GM23338 (cell line): ENCODE data around the gene CYGB. TPM values are rescaled to one million over a fixed set of nuclear protein-coding genes. Genes with fewer than 3 reads are reported as not detected.

ENCODE experiments used
- ATAC-seq: fragments of 200-7000 bp; cut with Tn5 transposase; 3 replicates; pipeline ENCODE4 v1.9.1; 2020
- DNase-seq: peaks from one replicate; pipeline ENCODE4 v3.0.0-alpha.2; 2015; ENCODE audit warnings: low spot score
- H2AFZ ChIP-seq: fragments of 200-600 bp; sonication (generic); 2 replicates; pipeline ENCODE4 v1.8.0; 2016; ENCODE audit warnings: antibody characterized with exemption, mild to moderate bottlenecking, moderate library complexity
- H3F3A ChIP-seq: fragments of 200-600 bp; sonication (generic); replicated peaks from 2 replicates; pipeline ENCODE4 v1.8.0; 2017; ENCODE audit warnings: antibody characterized with exemption, mixed run types, low read depth
- H3K27ac ChIP-seq: fragments of 200-600 bp; sonication (generic); 2 replicates; pipeline ENCODE4 v1.6.1; 2016; ENCODE audit warnings: low read depth
- H3K27me3 ChIP-seq: fragments of 200-600 bp; sonication (generic); 2 replicates; pipeline ENCODE4 v1.8.0; 2016; ENCODE audit warnings: mild to moderate bottlenecking, mixed run types, moderate library complexity; ENCODE audit not compliant: insufficient read depth
- H3K36me3 ChIP-seq: fragments of 200-600 bp; sonication (generic); 2 replicates; pipeline ENCODE4 v1.8.0; 2016; ENCODE audit warnings: mild to moderate bottlenecking; ENCODE audit not compliant: insufficient read depth
- H3K4me1 ChIP-seq: fragments of 200-600 bp; sonication (generic); 2 replicates; pipeline ENCODE4 v1.8.0; 2016; ENCODE audit warnings: mild to moderate bottlenecking, moderate library complexity; ENCODE audit not compliant: insufficient read depth
- H3K4me2 ChIP-seq: fragments of 200-600 bp; sonication (generic); 2 replicates; pipeline ENCODE4 v1.7.1; 2017; ENCODE audit warnings: mixed run types
- H3K4me3 ChIP-seq: fragments of 200-600 bp; sonication (generic); 2 replicates; pipeline ENCODE4 v1.6.1; 2016; ENCODE audit warnings: mixed run types
- H3K79me2 ChIP-seq: fragments of 200-600 bp; sonication (generic); replicated peaks from 2 replicates; pipeline ENCODE4 v1.8.0; 2017; ENCODE audit warnings: mild to moderate bottlenecking; ENCODE audit not compliant: insufficient read depth
- H3K9me2 ChIP-seq: fragments of 200-600 bp; sonication (generic); 2 replicates; pipeline ENCODE4 v1.8.0; 2017; ENCODE audit not compliant: insufficient read depth
- H4K20me1 ChIP-seq: fragments of 200-600 bp; sonication (generic); replicated peaks from 2 replicates; pipeline ENCODE4 v1.8.0; 2017; ENCODE audit warnings: mild to moderate bottlenecking; ENCODE audit not compliant: insufficient read depth
- H3K27ac Mint-ChIP-seq: 2 replicates; pipeline ENCODE4 v1.8.0; 2020; ENCODE audit warnings: inconsistent platforms, mild to moderate bottlenecking, moderate library complexity, mixed read lengths
- H3K27me3 Mint-ChIP-seq: 3 replicates; pipeline ENCODE4 v1.8.0; 2022; ENCODE audit warnings: low read depth, mild to moderate bottlenecking, moderate library complexity, mixed read lengths, inconsistent platforms; ENCODE audit not compliant: insufficient read depth, poor library complexity
- H3K36me3 Mint-ChIP-seq: 3 replicates; pipeline ENCODE4 v1.8.0; 2021; ENCODE audit warnings: low read depth, mild to moderate bottlenecking, inconsistent platforms, moderate library complexity, mixed read lengths
- H3K4me1 Mint-ChIP-seq: 3 replicates; pipeline ENCODE4 v1.8.0; 2020; ENCODE audit warnings: mild to moderate bottlenecking, inconsistent platforms, mixed read lengths
- H3K4me3 Mint-ChIP-seq: 3 replicates; pipeline ENCODE4 v1.8.0; 2021; ENCODE audit warnings: moderate library complexity, mild to moderate bottlenecking, inconsistent platforms, mixed read lengths
- H3K9me3 Mint-ChIP-seq: 3 replicates; pipeline ENCODE4 v1.8.0; 2020; ENCODE audit warnings: moderate library complexity, mild to moderate bottlenecking, inconsistent platforms, mixed read lengths
- CTCF ChIP-seq, 2 experiments: fragments of 200-600 bp in 1 of 2; sonication (generic) in 1 of 2; conservative IDR thresholded peaks; 2 replicates each; pipeline versions ENCODE4 v1.5.1 to v1.6.1; 2016 to 2017; ENCODE audit warnings: antibody characterized with exemption in 2 of 2, low read depth in 2 of 2, mild to moderate bottlenecking in 2 of 2, moderate library complexity in 1 of 2
- EZH2phosphoT487 ChIP-seq: fragments of 200-600 bp; sonication (generic); IDR thresholded peaks from one replicate; pipeline ENCODE4 v1.8.1; 2018; ENCODE audit warnings: antibody characterized with exemption; ENCODE audit not compliant: unreplicated experiment
- JUNB ChIP-seq: IDR thresholded peaks from one replicate; pipeline ENCODE4 v1.6.1; 2016; ENCODE audit warnings: antibody characterized with exemption; ENCODE audit not compliant: unreplicated experiment
- NANOG ChIP-seq: IDR thresholded peaks from 2 replicates; pipeline ENCODE4 v1.6.1; 2016; ENCODE audit warnings: antibody characterized with exemption, borderline replicate concordance
- POLR2AphosphoS5 ChIP-seq: IDR thresholded peaks from 2 replicates; pipeline ENCODE4 v1.6.1; 2016; ENCODE audit warnings: antibody characterized with exemption, low read depth
- REST ChIP-seq: IDR thresholded peaks from one replicate; pipeline ENCODE4 v1.6.1; 2018; ENCODE audit warnings: antibody characterized with exemption; ENCODE audit not compliant: unreplicated experiment
- ZNF114 ChIP-seq: fragments of 250-450 bp; sonication (Bioruptor Pico); IDR thresholded peaks from 2 replicates; pipeline ENCODE4 v1.5.0; 2020; ENCODE audit warnings: mild to moderate bottlenecking, moderate library complexity
- ZNF331 ChIP-seq: fragments of 250-450 bp; sonication (Bioruptor Pico); IDR thresholded peaks from 2 replicates; pipeline ENCODE4 v1.5.0; 2020; ENCODE audit warnings: low read depth, mild to moderate bottlenecking, moderate library complexity
- ZNF462 ChIP-seq: fragments of 250-450 bp; sonication (Bioruptor Pico); IDR thresholded peaks from 2 replicates; pipeline ENCODE4 v1.5.0; 2020; ENCODE audit warnings: mild to moderate bottlenecking, moderate library complexity
- polyA plus RNA-seq: library from polyadenylated mRNA; unstranded; fragments of >200 nt; fragmentation: Nextera tagmentation; extraction: Ambion mirVana; gene quantifications from 2 replicates; pipeline ENCODE4 v1.2.1, GENCODE V29; 2016
- total RNA-seq: library from RNA; depleted of rRNA; stranded (reverse); fragments of >200 nt; shearing (Covaris generic); gene quantifications from 2 replicates; pipeline ENCODE4 v1.2.3, GENCODE V29; 2014

The CYGB gene
- total and polyA plus RNA-seq, 2 experiments from 2014 or later: 1.2 to 1.7 TPM

- H3K9me2 ChIP-seq: no peaks in the 10 kb centered on the region
- DNase-seq: no peak
- Mint-ChIP-seq H3K4me3 (no peak overlapping the region; the same call in 2 of the 3 replicates), H3K4me1 (peaks cover 30% of the 10 kb centered on the region), H3K27me3 (peaks cover 18% of the 10 kb centered on the region), H3K9me3 (no peaks in the 10 kb centered on the region), H3K27ac (no peak overlapping the region), H3K36me3 (no peaks in the 10 kb centered on the region)
- no peaks in the 10 kb centered on the region for H4K20me1 ChIP-seq
- H3K27me3 ChIP-seq: peaks cover 5% of the 10 kb centered on the region; the same call in 1 of the 2 replicates
- H3K79me2 ChIP-seq: no peaks in the 10 kb centered on the region
- no peaks in the 10 kb centered on the region for H3K36me3 ChIP-seq
- 0 out of 2 replicates have a peak, but pooled peaks cover 5% of the 10 kb centered on the region for H3F3A ChIP-seq
- ATAC-seq: no peak
- H2AFZ ChIP-seq: no peak overlapping the region
- H3K4me2 ChIP-seq: no peak overlapping the region
- H3K4me1 ChIP-seq: peaks cover 9% of the 10 kb centered on the region; the same call in 1 of the 2 replicates
- H3K4me3 ChIP-seq: no peak overlapping the region
- H3K27ac ChIP-seq: no peak overlapping the region
- TF ChIP-seq POLR2AphosphoS5: no peak
- TF ChIP-seq REST: no peak
- no peak for TF ChIP-seq ZNF114 (CRISPR knock-in tag)
- TF ChIP-seq EZH2phosphoT487: no peak
- TF ChIP-seq NANOG: no peak
- no peak for TF ChIP-seq JUNB
These were observed 9.4 kb downstream of the CYGB start for GRCh38 chr17:76528156-76528527.

GRCh38 chr17:76527430-76528111 lies 9.9 kb downstream of the CYGB start:
- Histone ChIP-seq H3K27ac (no peak overlapping the region), H3K4me3 (0 out of 2 replicates have a peak overlapping the region, but pooled peaks have one; percentile 17), H4K20me1 (no peaks in the 10 kb centered on the region), H3F3A (0 out of 2 replicates have a peak, but pooled peaks cover 5% of the 10 kb centered on the region), H3K9me2 (no peaks in the 10 kb centered on the region), H3K36me3 (no peaks in the 10 kb centered on the region), H3K27me3 (peaks cover 5% of the 10 kb centered on the region; the same call in 1 of the 2 replicates), H3K79me2 (no peaks in the 10 kb centered on the region), H3K4me1 (peaks cover 9% of the 10 kb centered on the region; the same call in 1 of the 2 replicates), H3K4me2 (no peak overlapping the region), H2AFZ (peak overlapping the region; percentile 74)
- ATAC-seq: peak; percentile 45
- H3K4me3 Mint-ChIP-seq: no peak overlapping the region
- H3K27me3 Mint-ChIP-seq: peaks cover 21% of the 10 kb centered on the region
- no peaks in the 10 kb centered on the region for H3K9me3 Mint-ChIP-seq
- DNase-seq: peak; percentile 85
- peaks cover 31% of the 10 kb centered on the region for H3K4me1 Mint-ChIP-seq
- H3K36me3 Mint-ChIP-seq: no peaks in the 10 kb centered on the region
- no peak overlapping the region for H3K27ac Mint-ChIP-seq
- TF ChIP-seq POLR2AphosphoS5 (no peak), ZNF331 (CRISPR knock-in tag) (no peak), ZNF114 (CRISPR knock-in tag) (no peak), ZNF462 (no peak), CTCF (conservative IDR thresholded peaks at IDR 0.05; ENCODE audit: low read depth in 2 of 2) (no peak; a peak in 1 of 4 replicates), JUNB (no peak)
